ENCODE measurements around the gene SMAGP.
"Not testable (repeated sequence)": the region's sequence is repeated elsewhere in the genome, so short reads cannot be mapped to it uniquely, and the experiment has no call there.

Gene SMAGP

GRCh38 chr12:51270067-51270950, at the start of gene SMAGP:
Gene SMAGP (minus strand): TSS chr12:51270415. CDS start chr12:51269278, 1,137 bp downstream.
- peak; percentile 32 for DNase-seq (ENCODE audit: low spot score)

GRCh38 chr12:51318846-51319599, 48.8 kb upstream of the SMAGP start:
- peak; percentile 75 for DNase-seq (ENCODE audit: low spot score)

- DNase-seq (ENCODE audit: low spot score) = not testable (repeated sequence)
These were observed 48.0 kb upstream of the SMAGP start for GRCh38 chr12:51318057-51318806.

- DNase-seq (ENCODE audit: low spot score) = no peak
These were observed 41.2 kb upstream of the SMAGP start for GRCh38 chr12:51311389-51311788.

GRCh38 chr12:51307655-51308593, 37.7 kb upstream of the SMAGP start:
- no peak for DNase-seq (ENCODE audit: low spot score)

GRCh38 chr12:51306507-51306906, 36.3 kb upstream of the SMAGP start:
- DNase-seq (ENCODE audit: low spot score) = no peak

- DNase-seq (ENCODE audit: low spot score) = not testable (repeated sequence)
These were observed 30.6 kb upstream of the SMAGP start for GRCh38 chr12:51300768-51301167.

- no peak for DNase-seq (ENCODE audit: low spot score)
These were observed 25.4 kb upstream of the SMAGP start for GRCh38 chr12:51295651-51296050.

GRCh38 chr12:51294097-51294496, 23.9 kb upstream of the SMAGP start:
- DNase-seq (ENCODE audit: low spot score) = not testable (repeated sequence)

GRCh38 chr12:51293696-51294095, 23.5 kb upstream of the SMAGP start:
- no peak for DNase-seq (ENCODE audit: low spot score)

- not testable (repeated sequence) for DNase-seq (ENCODE audit: low spot score)
These were observed 21.6 kb upstream of the SMAGP start for GRCh38 chr12:51291603-51292513.

GRCh38 chr12:51285843-51286242, 15.6 kb upstream of the SMAGP start:
- DNase-seq (ENCODE audit: low spot score) = no peak

- DNase-seq (ENCODE audit: low spot score) = no peak
These were observed 11.1 kb upstream of the SMAGP start for GRCh38 chr12:51281202-51281924.

- DNase-seq (ENCODE audit: low spot score) = no peak
These were observed 4.9 kb upstream of the SMAGP start for GRCh38 chr12:51275088-51275487.

GRCh38 chr12:51272810-51273209, 2.6 kb upstream of the SMAGP start:
- DNase-seq (ENCODE audit: low spot score) = not testable (repeated sequence)

- no peak for DNase-seq (ENCODE audit: low spot score)
These were observed 820 bp upstream of the SMAGP start for GRCh38 chr12:51270951-51271518.

GRCh38 chr12:51269174-51270066, 795 bp downstream of the SMAGP start:
- peak; percentile 57 for DNase-seq (ENCODE audit: low spot score)

GRCh38 chr12:51265024-51265423, 5.2 kb downstream of the SMAGP start:
- DNase-seq (ENCODE audit: low spot score) = peak; percentile 40
